ENCODE measurements around the gene RUBCNL.

The RUBCNL gene

GRCh38 chr13:46385946-46386345 lies 1.1 kb downstream of the RUBCNL start:
- DNase-seq (ENCODE audit: low read depth) = no peak
- no peak for TF ChIP-seq CTCF (IDR thresholded peaks at IDR 0.05; ENCODE audit: control insufficient read depth, insufficient read depth, low read depth, low read length, missing control alignments)
- H3K4me3 ChIP-seq (ENCODE audit: control insufficient read depth, low read depth, low read length) = no peak overlapping the region

GRCh38 chr13:46383383-46383782 lies 3.7 kb downstream of the RUBCNL start:
- no peak for TF ChIP-seq CTCF (IDR thresholded peaks at IDR 0.05; ENCODE audit: control insufficient read depth, insufficient read depth, low read depth, low read length, missing control alignments)
- DNase-seq (ENCODE audit: low read depth) = no peak
- H3K4me3 ChIP-seq (ENCODE audit: control insufficient read depth, low read depth, low read length) = no peak overlapping the region

- no peak for TF ChIP-seq CTCF (IDR thresholded peaks at IDR 0.05; ENCODE audit: control insufficient read depth, insufficient read depth, low read depth, low read length, missing control alignments)
- DNase-seq (ENCODE audit: low read depth) = no peak
- H3K4me3 ChIP-seq (ENCODE audit: control insufficient read depth, low read depth, low read length) = no peak overlapping the region
Observed at GRCh38 chr13:46382224-46382623, 4.8 kb downstream of the RUBCNL start.

- no peak for DNase-seq (ENCODE audit: low read depth)
- no peak for TF ChIP-seq CTCF (IDR thresholded peaks at IDR 0.05; ENCODE audit: control insufficient read depth, insufficient read depth, low read depth, low read length, missing control alignments)
- H3K4me3 ChIP-seq (ENCODE audit: control insufficient read depth, low read depth, low read length) = no peak overlapping the region
Observed at GRCh38 chr13:46380242-46380641, 6.8 kb downstream of the RUBCNL start.

- H3K4me3 ChIP-seq (ENCODE audit: control insufficient read depth, low read depth, low read length) = no peak overlapping the region
- TF ChIP-seq CTCF (IDR thresholded peaks at IDR 0.05; ENCODE audit: control insufficient read depth, insufficient read depth, low read depth, low read length, missing control alignments) = no peak
- no peak for DNase-seq (ENCODE audit: low read depth)
Observed at GRCh38 chr13:46379611-46380010, 7.4 kb downstream of the RUBCNL start.

GRCh38 chr13:46378411-46378810 lies 8.6 kb downstream of the RUBCNL start:
- no peak overlapping the region for H3K4me3 ChIP-seq (ENCODE audit: control insufficient read depth, low read depth, low read length)
- no peak for TF ChIP-seq CTCF (IDR thresholded peaks at IDR 0.05; ENCODE audit: control insufficient read depth, insufficient read depth, low read depth, low read length, missing control alignments)
- DNase-seq (ENCODE audit: low read depth) = no peak

- no peak overlapping the region for H3K4me3 ChIP-seq (ENCODE audit: control insufficient read depth, low read depth, low read length)
- DNase-seq (ENCODE audit: low read depth) = no peak
- no peak for TF ChIP-seq CTCF (IDR thresholded peaks at IDR 0.05; ENCODE audit: control insufficient read depth, insufficient read depth, low read depth, low read length, missing control alignments)
Observed at GRCh38 chr13:46377554-46377953, 9.5 kb downstream of the RUBCNL start.
